ENCODE measurements around the gene BNIP3.

Gene BNIP3

GRCh38 chr10:131933696-131934086 is 48.0 kb downstream of the BNIP3 start:
- H3K79me2 ChIP-seq (ENCODE audit: insufficient read depth, low read length) = peaks cover 59% of the 10 kb centered on the region
- H3F3A ChIP-seq (ENCODE audit: insufficient read depth) = no peaks in the 10 kb centered on the region
- H3K27me3 ChIP-seq (ENCODE audit: low read length) = no peaks in the 10 kb centered on the region
- H3K4me3 ChIP-seq (ENCODE audit: insufficient read depth, low read length, poor library complexity, severe bottlenecking) = no peak overlapping the region
- no peak overlapping the region for H3K4me2 ChIP-seq (ENCODE audit: low read depth, low read length, poor library complexity, severe bottlenecking)
- TF ChIP-seq EZH2phosphoT487 (conservative IDR thresholded peaks at IDR 0.05; ENCODE audit: low read length) (no peak), CTCF (IDR thresholded peaks at IDR 0.05; ENCODE audit: insufficient read depth, low read length, poor library complexity, severe bottlenecking) (no peak)
- H3K36me3 ChIP-seq (ENCODE audit: low read length) = peaks cover 4% of the 10 kb centered on the region; the same call in 1 of the 2 replicates
- no peak overlapping the region for H2AFZ ChIP-seq (ENCODE audit: low read depth, low read length, severe bottlenecking)
- no peak overlapping the region for H3K9ac ChIP-seq (ENCODE audit: low read length)
- H3K9me3 ChIP-seq (ENCODE audit: insufficient read depth, low read length) = no peaks in the 10 kb centered on the region
- H3K27ac ChIP-seq (ENCODE audit: low read depth, low read length) = no peak overlapping the region
- 0 out of 2 replicates have a peak, but pooled peaks cover 9% of the 10 kb centered on the region for H4K20me1 ChIP-seq (ENCODE audit: low read depth, low read length)
- H3K9me2 ChIP-seq (replicated peaks; ENCODE audit: insufficient read depth, low read length) = no peaks in the 10 kb centered on the region

DNA sequence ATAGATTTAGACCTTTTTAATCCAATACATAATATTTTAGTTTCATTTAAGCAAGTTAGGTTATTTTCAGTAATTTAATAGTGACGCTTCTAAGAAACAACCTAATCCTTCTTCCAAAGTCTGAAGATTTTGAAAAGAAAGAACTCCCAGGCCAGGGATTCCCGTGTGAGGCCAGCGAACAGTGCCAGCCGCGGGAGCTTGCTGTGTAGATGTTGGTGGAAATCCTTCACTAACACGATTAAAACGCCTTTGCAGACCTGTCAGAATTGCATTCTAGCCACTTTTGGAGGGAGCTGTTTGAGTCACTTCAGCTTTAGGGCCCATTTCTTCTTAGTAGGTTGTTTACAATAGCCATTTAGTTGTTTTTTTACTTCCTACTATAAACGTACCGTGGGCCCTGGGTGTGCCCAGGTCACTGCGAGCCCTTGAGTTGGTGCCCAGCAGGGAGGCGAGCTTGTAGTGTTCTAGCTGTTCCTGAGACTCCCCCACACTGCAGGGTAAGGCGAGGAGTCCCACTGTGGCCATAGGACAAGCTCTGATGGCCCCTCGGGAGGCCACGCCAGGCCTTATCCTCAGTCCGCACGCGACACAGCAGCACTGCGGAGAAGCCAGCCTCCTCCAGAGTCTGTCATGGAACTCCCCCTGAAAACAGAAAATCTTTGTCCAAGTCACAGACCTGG is 48.6 kb downstream of the BNIP3 start:
- no peak overlapping the region for H3K4me3 ChIP-seq (ENCODE audit: insufficient read depth, low read length, poor library complexity, severe bottlenecking)
- no peak overlapping the region for H3K9ac ChIP-seq (ENCODE audit: low read length)
- no peaks in the 10 kb centered on the region for H3K9me3 ChIP-seq (ENCODE audit: insufficient read depth, low read length)
- no peak for TF ChIP-seq EZH2phosphoT487 (conservative IDR thresholded peaks at IDR 0.05; ENCODE audit: low read length)
- no peak for TF ChIP-seq CTCF (IDR thresholded peaks at IDR 0.05; ENCODE audit: insufficient read depth, low read length, poor library complexity, severe bottlenecking)
- H3K27ac ChIP-seq (ENCODE audit: low read depth, low read length) = no peak overlapping the region
- no peaks in the 10 kb centered on the region for H3F3A ChIP-seq (ENCODE audit: insufficient read depth)
- H3K27me3 ChIP-seq (ENCODE audit: low read length) = no peaks in the 10 kb centered on the region
- H3K36me3 ChIP-seq (ENCODE audit: low read length) = peaks cover 1% of the 10 kb centered on the region; the same call in 1 of the 2 replicates
- H2AFZ ChIP-seq (ENCODE audit: low read depth, low read length, severe bottlenecking) = no peak overlapping the region
- 0 out of 2 replicates have a peak, but pooled peaks cover 9% of the 10 kb centered on the region for H4K20me1 ChIP-seq (ENCODE audit: low read depth, low read length)
- peaks cover 64% of the 10 kb centered on the region for H3K79me2 ChIP-seq (ENCODE audit: insufficient read depth, low read length)
- H3K9me2 ChIP-seq (replicated peaks; ENCODE audit: insufficient read depth, low read length) = no peaks in the 10 kb centered on the region
- H3K4me2 ChIP-seq (ENCODE audit: low read depth, low read length, poor library complexity, severe bottlenecking) = no peak overlapping the region

GRCh38 chr10:131931981-131932380 is 49.7 kb downstream of the BNIP3 start:
- Histone ChIP-seq H3K27me3 (ENCODE audit: low read length) (no peaks in the 10 kb centered on the region), H2AFZ (ENCODE audit: low read depth, low read length, severe bottlenecking) (no peak overlapping the region), H3K36me3 (ENCODE audit: low read length) (no peaks in the 10 kb centered on the region), H3K79me2 (ENCODE audit: insufficient read depth, low read length) (peaks cover 76% of the 10 kb centered on the region), H4K20me1 (ENCODE audit: low read depth, low read length) (0 out of 2 replicates have a peak, but pooled peaks cover 9% of the 10 kb centered on the region), H3K4me2 (ENCODE audit: low read depth, low read length, poor library complexity, severe bottlenecking) (no peak overlapping the region), H3K4me3 (ENCODE audit: insufficient read depth, low read length, poor library complexity, severe bottlenecking) (no peak overlapping the region), H3K9me3 (ENCODE audit: insufficient read depth, low read length) (no peaks in the 10 kb centered on the region), H3K9ac (ENCODE audit: low read length) (no peak overlapping the region), H3K9me2 (replicated peaks; ENCODE audit: insufficient read depth, low read length) (no peaks in the 10 kb centered on the region), H3F3A (ENCODE audit: insufficient read depth) (no peaks in the 10 kb centered on the region), H3K27ac (ENCODE audit: low read depth, low read length) (no peak overlapping the region)
- TF ChIP-seq EZH2phosphoT487 (conservative IDR thresholded peaks at IDR 0.05; ENCODE audit: low read length) (no peak), CTCF (IDR thresholded peaks at IDR 0.05; ENCODE audit: insufficient read depth, low read length, poor library complexity, severe bottlenecking) (no peak)
